Measurements from ENCODE around the gene GCSAM.

GCSAM gene

DNA sequence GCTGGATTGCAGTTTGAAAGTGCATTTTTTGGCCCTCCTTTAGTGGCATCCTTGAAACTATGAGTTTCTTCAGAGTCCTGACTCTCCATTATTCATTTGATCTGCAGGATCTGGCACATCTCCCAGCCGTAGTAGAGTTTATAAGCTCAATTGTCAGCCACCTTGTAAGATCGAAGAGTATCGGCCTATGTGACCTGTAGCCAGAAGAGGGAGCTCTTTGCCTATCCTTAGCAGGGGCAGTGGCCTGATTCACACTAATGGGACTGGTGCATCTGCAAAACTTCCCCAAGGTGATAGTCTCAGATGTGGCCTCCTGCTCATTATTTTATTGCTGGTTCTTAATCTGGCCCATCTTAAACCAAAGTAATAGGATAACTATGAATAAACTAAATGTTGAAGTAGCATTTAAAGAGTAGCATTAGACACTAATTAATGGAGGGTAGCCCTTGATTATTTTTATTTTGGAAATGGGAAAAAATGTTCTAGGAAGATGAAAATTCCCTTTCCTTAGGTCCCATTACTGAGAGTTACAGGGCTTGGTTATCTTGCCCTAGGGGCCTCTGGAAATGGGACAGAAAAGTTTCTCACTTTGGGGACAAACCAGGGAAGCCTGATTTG, 21.2 kb downstream of the GCSAM start:
- Histone ChIP-seq H3K4me1 (ENCODE audit: insufficient read depth, low read length) (no peaks in the 10 kb centered on the region), H4K20me1 (ENCODE audit: insufficient read depth, low read length) (no peaks in the 10 kb centered on the region), H3K79me2 (ENCODE audit: insufficient read depth, low read length) (no peaks in the 10 kb centered on the region), H3K27me3 (ENCODE audit: insufficient read depth, low read length, poor library complexity) (peaks cover 14% of the 10 kb centered on the region), H3K27ac (ENCODE audit: low read length) (no peak overlapping the region), H3K9ac (ENCODE audit: low read depth, low read length) (no peak overlapping the region), H3K4me3 (ENCODE audit: low read depth in 1 of 2, low read length in 2 of 2) (no peak overlapping the region), H3K4me2 (ENCODE audit: insufficient read depth, low read length) (no peak overlapping the region), H3K36me3 (ENCODE audit: insufficient read depth, low read length) (no peaks in the 10 kb centered on the region), H2AFZ (ENCODE audit: low read depth, low read length) (no peak overlapping the region), H3K9me3 (ENCODE audit: insufficient read depth, low read length, severe bottlenecking) (no peaks in the 10 kb centered on the region)
- no peak for TF ChIP-seq EZH2 (IDR thresholded peaks at IDR 0.05; ENCODE audit: borderline replicate concordance, low read depth, low read length, severe bottlenecking)
- peak; percentile 86 for TF ChIP-seq CTCF (IDR thresholded peaks at IDR 0.05; ENCODE audit: borderline replicate concordance, extremely low read depth, low read length, poor library complexity, severe bottlenecking)
- peak; percentile 56 for DNase-seq
- peak; percentile 89 for ATAC-seq (ENCODE audit: insufficient read depth, low read depth)

DNA sequence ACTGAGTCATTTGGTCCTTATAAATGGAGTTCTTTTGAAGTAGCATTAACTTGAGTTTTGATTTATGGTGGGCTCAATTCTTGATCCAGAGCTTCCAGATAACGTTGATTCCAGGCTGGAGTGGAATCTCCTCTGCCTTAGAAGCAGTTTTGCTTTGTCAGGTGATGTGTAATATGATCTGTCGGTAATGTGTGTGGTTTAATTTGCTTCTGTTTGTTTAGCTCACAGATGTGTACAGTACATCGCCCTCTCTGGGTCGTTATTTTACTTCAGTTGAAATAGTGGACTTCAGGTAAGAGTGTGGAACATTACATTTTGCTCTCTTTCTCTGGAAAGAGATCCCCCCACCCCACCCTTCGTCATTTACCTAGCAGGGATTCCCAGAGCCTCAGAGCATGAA, 23.7 kb downstream of the GCSAM start:
- H3K9ac ChIP-seq (ENCODE audit: low read depth, low read length): no peak overlapping the region
- no peak overlapping the region for H2AFZ ChIP-seq (ENCODE audit: low read depth, low read length)
- no peak for ATAC-seq (ENCODE audit: insufficient read depth, low read depth)
- no peaks in the 10 kb centered on the region for H3K36me3 ChIP-seq (ENCODE audit: insufficient read depth, low read length)
- peaks cover 6% of the 10 kb centered on the region for H3K27me3 ChIP-seq (ENCODE audit: insufficient read depth, low read length, poor library complexity)
- H3K4me1 ChIP-seq (ENCODE audit: insufficient read depth, low read length): no peaks in the 10 kb centered on the region
- no peak overlapping the region for H3K4me2 ChIP-seq (ENCODE audit: insufficient read depth, low read length)
- H4K20me1 ChIP-seq (ENCODE audit: insufficient read depth, low read length): no peaks in the 10 kb centered on the region
- TF ChIP-seq CTCF (IDR thresholded peaks at IDR 0.05; ENCODE audit: borderline replicate concordance, extremely low read depth, low read length, poor library complexity, severe bottlenecking) (no peak), EZH2 (IDR thresholded peaks at IDR 0.05; ENCODE audit: borderline replicate concordance, low read depth, low read length, severe bottlenecking) (no peak)
- H3K9me3 ChIP-seq (ENCODE audit: insufficient read depth, low read length, severe bottlenecking): no peaks in the 10 kb centered on the region
- H3K79me2 ChIP-seq (ENCODE audit: insufficient read depth, low read length): no peaks in the 10 kb centered on the region
- DNase-seq: no peak
- H3K27ac ChIP-seq (ENCODE audit: low read length): no peak overlapping the region
- no peak overlapping the region for H3K4me3 ChIP-seq (ENCODE audit: low read depth in 1 of 2, low read length in 2 of 2)

DNA sequence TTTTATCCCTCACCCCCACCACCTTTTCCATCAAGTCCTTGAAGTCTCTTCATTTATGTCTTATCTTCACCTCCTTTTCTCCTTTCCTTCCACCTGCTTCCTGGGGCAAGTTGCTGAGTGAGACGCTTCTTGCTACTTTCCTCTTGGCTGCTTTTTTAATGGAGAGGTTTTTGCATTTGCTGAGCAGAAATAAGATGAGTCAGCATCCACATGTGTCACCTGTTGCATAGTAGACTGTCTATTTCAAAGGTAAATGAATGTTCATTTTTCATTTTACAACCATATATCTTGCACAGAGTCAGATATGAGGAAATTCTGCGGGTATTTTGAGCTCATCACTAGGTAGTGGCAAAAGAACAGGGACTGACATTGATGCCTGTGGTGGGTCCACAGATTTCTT, 28.3 kb downstream of the GCSAM start:
- Histone ChIP-seq H3K9me3 (ENCODE audit: insufficient read depth, low read length, severe bottlenecking) (no peaks in the 10 kb centered on the region), H4K20me1 (ENCODE audit: insufficient read depth, low read length) (no peaks in the 10 kb centered on the region), H3K4me2 (ENCODE audit: insufficient read depth, low read length) (no peak overlapping the region), H3K27me3 (ENCODE audit: insufficient read depth, low read length, poor library complexity) (no peaks in the 10 kb centered on the region), H3K79me2 (ENCODE audit: insufficient read depth, low read length) (no peaks in the 10 kb centered on the region), H3K36me3 (ENCODE audit: insufficient read depth, low read length) (no peaks in the 10 kb centered on the region), H3K9ac (ENCODE audit: low read depth, low read length) (no peak overlapping the region), H3K4me1 (ENCODE audit: insufficient read depth, low read length) (no peaks in the 10 kb centered on the region), H3K27ac (ENCODE audit: low read length) (no peak overlapping the region), H2AFZ (ENCODE audit: low read depth, low read length) (no peak overlapping the region), H3K4me3 (ENCODE audit: low read depth in 1 of 2, low read length in 2 of 2) (no peak overlapping the region)
- DNase-seq (no peak), ATAC-seq (ENCODE audit: insufficient read depth, low read depth) (no peak)
- TF ChIP-seq EZH2 (IDR thresholded peaks at IDR 0.05; ENCODE audit: borderline replicate concordance, low read depth, low read length, severe bottlenecking): no peak
- no peak for TF ChIP-seq CTCF (IDR thresholded peaks at IDR 0.05; ENCODE audit: borderline replicate concordance, extremely low read depth, low read length, poor library complexity, severe bottlenecking)
